NK-92 (cell line): Measurements from ENCODE around the gene TNKS2.
"Not testable (repeated sequence)": the region's sequence is repeated elsewhere in the genome, so short reads cannot be mapped to it uniquely, and the experiment has no call there.

Experiments
- DNase-seq: peaks from one replicate; lab custom pipeline; 2025; ENCODE audit not compliant: unreplicated experiment; lab: John Stamatoyannopoulos, UW

The TNKS2 gene

DNA sequence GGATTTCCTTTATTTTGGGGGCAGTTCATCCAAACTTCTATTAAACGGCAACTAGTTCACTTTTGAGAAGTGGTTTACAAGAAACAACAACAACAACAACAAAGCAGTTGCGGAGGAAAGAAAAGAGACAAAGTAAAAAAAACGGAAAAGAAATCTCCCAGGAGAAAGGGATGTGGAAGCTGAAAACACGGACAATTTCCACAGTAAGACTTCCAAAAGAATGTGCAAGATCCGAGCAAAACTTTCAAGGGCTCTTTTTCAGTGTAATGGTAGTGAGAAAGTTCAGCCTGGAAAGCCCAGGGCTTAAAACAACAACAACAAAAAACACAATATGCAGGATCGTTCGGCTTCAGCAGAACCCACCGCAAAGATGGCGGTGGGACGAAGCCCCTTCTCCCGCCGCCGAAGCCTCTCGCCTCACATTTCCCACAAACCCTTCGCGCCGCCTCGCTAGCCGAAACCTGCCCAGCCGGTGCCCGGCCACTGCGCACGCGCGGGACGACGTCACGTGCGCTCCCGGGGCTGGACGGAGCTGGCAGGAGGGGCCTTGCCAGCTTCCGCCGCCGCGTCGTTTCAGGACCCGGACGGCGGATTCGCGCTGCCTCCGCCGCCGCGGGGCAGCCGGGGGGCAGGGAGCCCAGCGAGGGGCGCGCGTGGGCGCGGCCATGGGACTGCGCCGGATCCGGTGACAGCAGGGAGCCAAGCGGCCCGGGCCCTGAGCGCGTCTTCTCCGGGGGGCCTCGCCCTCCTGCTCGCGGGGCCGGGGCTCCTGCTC lies at the start of gene TNKS2:
Gene TNKS2, plus strand, starts transcription at position 553 of the 775 bp plus-strand sequence. CDS start 265 bp downstream, outside the sequence.
- peak; percentile 62 for DNase-seq

DNA sequence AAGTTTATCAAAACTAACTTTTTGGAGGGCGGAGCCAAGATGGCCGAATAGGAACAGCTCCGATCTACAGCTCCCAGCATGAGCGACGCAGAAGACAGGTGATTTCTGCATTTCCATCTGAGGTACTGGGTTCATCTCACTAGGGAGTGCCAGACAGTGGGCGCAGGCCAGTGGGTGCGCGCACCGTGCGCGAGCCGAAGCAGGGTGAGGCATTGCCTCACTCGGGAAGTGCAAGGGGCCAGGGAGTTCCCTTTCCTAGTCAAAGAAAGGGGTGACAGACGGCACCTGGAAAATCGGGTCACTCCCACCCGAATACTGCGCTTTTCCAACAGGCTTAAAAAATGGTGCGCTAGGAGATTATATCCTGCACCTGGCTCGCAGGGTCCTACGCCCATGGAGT lies 48.6 kb upstream of the TNKS2 start:
- not testable (repeated sequence) for DNase-seq

DNA sequence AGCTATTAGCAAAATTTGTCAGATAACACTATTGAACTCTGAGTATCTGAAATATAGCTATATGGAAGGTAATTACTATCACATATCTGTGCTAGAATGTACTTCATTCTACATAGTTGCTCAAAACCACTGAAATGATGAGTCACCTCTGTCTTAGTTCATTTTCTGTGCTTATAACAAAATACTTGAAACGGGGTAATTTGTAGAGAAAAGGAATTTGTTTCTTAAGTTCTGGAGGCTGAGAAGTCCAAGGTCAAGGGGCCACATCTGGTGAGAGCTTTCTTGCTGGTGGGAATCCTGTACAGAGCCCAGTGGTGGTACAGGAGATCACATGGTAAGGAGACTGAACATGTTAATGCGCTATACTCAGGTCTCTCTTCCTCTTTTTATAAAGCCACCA lies 41.9 kb upstream of the TNKS2 start:
- no peak for DNase-seq

- no peak for DNase-seq
Measured at GRCh38 chr10:91758303-91759146, 39.7 kb upstream of the TNKS2 start.

DNA sequence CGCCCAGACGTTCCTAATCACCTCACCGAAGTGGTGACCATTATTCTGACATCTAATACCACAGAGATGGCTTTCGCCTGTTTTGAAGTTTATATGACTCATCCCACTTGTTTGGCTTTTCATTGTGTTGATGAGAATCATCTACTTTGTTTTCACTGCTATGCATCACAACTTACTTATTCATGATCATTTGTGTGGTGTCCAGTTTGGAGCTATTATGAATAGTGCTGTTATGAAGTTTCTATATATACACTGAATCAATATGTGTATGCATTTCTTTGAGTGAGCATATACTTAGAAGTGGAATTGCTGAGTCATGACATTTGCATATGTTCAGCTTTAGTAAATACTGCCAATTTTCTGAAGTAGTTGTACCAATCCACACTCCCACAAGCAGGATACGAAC lies 38.6 kb upstream of the TNKS2 start:
- no peak for DNase-seq

DNA sequence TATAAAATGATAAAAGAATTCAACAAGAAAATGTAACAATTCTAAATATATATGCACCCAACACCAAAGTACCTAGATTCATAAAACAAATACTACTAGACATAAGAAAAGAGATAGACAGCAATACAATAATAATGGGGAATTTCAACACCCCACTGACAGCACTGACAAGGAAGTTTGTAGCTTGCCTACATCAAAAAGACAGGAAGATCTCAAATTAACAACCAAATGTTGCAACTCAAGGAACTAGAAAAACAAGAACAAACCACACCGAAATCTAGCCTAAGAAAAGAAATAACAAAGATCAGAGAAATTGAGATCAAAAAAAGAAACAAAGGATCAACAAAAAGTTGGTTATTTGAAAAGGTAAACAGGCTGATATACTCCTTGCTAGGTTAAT lies 36.5 kb upstream of the TNKS2 start:
- DNase-seq, result no peak

- no peak for DNase-seq
Measured at GRCh38 chr10:91762878-91763277, 35.3 kb upstream of the TNKS2 start.

GRCh38 chr10:91766676-91767075 lies 31.6 kb upstream of the TNKS2 start:
- DNase-seq, result no peak

DNA sequence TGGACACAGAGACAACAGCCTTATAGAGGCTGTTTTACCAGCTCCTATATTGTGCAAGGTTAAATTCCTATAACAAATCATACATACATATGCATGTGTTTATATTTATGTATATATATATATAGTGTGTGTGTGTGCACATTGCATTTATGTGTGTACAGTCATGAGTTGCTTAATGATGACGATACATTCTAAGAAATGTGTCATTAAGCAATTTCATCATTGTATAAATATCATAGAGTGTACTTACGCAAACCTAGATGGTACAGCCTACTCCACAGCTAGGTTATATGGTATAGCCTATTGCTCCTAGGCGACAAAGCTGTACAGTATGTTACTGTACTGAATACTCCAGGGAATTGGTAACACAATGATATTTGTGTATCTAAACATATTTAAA lies 30.1 kb upstream of the TNKS2 start:
- no peak for DNase-seq

DNA sequence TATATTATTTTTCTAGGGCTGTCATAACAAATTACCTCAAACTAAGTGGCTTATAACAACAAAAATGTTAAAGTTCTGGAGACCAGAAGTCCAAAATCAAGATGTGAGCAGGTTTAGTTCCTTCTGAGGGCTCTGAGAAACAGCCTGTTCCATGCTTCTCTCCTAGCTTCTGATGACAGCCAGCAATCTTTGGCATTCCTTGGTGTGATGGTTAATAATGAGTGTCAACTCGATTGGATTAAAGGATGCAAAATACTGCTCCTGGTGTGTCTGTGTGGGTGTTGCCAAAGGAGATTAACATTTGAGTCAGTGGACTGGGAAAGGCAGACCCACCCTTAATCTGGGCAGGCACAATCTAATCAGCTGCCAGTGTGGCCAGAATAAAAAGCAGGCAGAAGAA lies 26.3 kb upstream of the TNKS2 start:
- no peak for DNase-seq

DNA sequence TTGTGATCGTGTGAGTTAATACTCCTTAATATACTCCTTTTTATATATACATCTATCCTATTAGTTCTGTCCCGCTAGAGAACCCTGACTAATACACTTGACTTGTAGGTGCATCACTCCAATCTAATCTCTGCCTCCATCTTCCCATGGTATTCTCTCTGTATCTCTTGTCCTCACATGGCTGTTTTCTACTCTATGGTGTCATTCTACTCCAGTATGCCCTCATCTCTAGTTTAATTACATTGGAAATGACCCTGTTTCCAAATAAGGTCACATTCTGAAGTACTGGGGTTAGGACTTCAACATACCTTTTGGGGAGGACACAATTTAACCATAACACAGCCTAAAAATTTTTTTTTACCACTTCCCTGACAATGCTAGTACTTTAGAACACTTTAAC lies 25.8 kb upstream of the TNKS2 start:
- no peak for DNase-seq

GRCh38 chr10:91772869-91773268 lies 25.4 kb upstream of the TNKS2 start:
- no peak for DNase-seq

DNA sequence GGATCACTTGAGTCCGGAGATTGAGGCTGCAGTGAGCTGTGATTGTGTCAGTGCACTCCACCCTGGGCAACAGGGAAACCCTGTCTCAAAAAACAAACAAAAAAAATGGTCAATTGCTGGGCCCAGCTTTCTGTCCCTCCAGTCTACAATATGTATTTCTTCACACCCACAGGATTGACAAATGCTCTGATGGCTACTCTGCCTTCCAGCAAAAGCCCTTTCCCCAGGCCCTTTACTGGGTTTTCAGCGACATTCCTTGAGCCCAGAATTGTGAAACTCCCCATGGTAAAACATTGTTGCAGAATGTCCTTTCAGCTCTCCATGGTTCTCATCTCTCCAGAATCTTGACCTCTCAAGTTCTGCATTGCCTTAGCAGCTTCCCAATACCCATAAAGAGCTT lies 23.7 kb upstream of the TNKS2 start:
- DNase-seq, result no peak

GRCh38 chr10:91775731-91776130 lies 22.5 kb upstream of the TNKS2 start:
- DNase-seq, result no peak

GRCh38 chr10:91776266-91776665 lies 22.0 kb upstream of the TNKS2 start:
- no peak for DNase-seq

DNA sequence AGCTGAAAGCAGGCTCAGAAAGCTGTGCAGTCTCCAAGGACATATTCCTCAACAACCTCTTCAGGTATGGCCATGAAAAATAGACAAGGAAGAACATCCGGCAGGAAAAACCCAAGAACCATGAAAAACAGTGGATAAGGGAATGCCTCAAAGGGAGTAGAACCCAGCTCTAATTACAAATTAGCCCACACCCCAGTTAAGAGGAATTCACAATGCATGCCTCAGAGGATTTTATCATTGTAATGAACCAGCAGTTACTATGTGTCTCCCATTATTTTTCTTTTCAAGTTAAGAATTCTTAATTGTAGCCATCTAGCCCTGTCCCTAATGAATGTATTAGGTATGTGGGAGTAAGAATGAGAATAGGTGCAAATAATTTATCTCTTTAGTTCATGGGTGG lies 19.7 kb upstream of the TNKS2 start:
- DNase-seq, result no peak

GRCh38 chr10:91779011-91779605 lies 19.1 kb upstream of the TNKS2 start:
- no peak for DNase-seq

GRCh38 chr10:91782539-91782938 lies 15.7 kb upstream of the TNKS2 start:
- DNase-seq, result no peak

DNA sequence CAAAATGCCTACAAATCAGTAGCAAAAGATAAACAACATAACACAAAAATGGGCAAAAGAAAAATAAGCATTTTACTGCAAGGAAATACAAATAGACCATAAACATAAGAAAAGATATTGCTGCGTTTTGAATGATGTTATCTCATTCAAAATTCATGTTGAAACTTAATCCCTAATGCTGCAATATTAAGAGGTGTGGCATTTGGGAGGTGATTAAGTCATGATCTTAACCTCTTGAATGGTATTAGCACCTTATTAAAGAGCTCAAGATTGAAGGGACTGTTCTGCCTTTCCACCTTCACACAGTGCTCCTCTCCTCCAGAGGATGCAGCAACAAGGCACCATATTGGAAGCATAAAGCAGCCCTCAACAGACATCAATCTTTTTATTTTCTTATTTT lies 12.4 kb upstream of the TNKS2 start:
- DNase-seq, result no peak

DNA sequence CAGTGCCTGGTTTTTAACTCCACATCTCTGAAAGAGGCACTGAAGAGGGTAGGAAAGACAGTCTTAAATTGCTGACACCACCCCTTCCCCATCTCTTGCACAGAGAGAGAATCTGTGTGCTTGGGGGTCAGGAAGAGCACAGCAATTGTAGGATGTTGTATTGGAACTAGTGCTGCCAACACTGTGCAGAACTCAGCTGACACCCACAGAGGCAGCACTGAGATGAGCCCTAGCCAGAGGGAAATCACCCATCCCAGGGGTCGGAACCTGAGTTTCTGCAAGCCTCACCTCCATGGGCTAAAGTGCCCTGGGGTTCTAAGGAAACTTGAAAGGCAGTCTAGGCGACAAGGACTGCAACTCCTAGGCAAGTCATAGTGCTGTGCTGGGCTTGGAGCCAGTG lies 11.0 kb upstream of the TNKS2 start:
- no peak for DNase-seq

GRCh38 chr10:91787810-91788209 lies 10.4 kb upstream of the TNKS2 start:
- no peak for DNase-seq

GRCh38 chr10:91788527-91788926 lies 9.7 kb upstream of the TNKS2 start:
- DNase-seq, result no peak
